Hepatocyte (in vitro differentiated cells): ENCODE measurements around the gene TEDC1. TPM values are rescaled to one million over a fixed set of nuclear protein-coding genes. Genes with fewer than 3 reads are reported as not detected.
A peak's percentile ranks its signal among the peaks of the same experiment; 100 is the strongest.

ENCODE experiments used
- DNase-seq: peaks from one replicate; pipeline ENCODE4 v3.0.0-alpha.2; 2016; ENCODE audit warnings: low spot score
- H2AFZ ChIP-seq: fragments of 200-600 bp; sonication (generic); 2 replicates; pipeline ENCODE4 v1.6.0; 2016; ENCODE audit warnings: antibody characterized with exemption, mild to moderate bottlenecking
- H3K27ac ChIP-seq: fragments of 200-600 bp; sonication (generic); 2 replicates; pipeline ENCODE4 v1.5.1; 2016; ENCODE audit warnings: mild to moderate bottlenecking
- H3K27me3 ChIP-seq: fragments of 200-600 bp; sonication (generic); 2 replicates; pipeline ENCODE4 v1.6.1; 2016
- H3K36me3 ChIP-seq: fragments of 200-600 bp; sonication (generic); replicated peaks from 2 replicates; pipeline ENCODE4 v1.5.1; 2016; ENCODE audit warnings: low read depth; ENCODE audit not compliant: insufficient read depth
- H3K4me1 ChIP-seq: fragments of 200-600 bp; sonication (generic); 2 replicates; pipeline ENCODE4 v1.5.1; 2016; ENCODE audit warnings: mild to moderate bottlenecking, moderate library complexity; ENCODE audit not compliant: insufficient read depth
- H3K4me2 ChIP-seq: fragments of 200-600 bp; sonication (generic); 2 replicates; pipeline ENCODE4 v1.6.0; 2016
- H3K4me3 ChIP-seq: fragments of 200-600 bp; sonication (generic); 2 replicates; pipeline ENCODE4 v1.5.1; 2016; ENCODE audit warnings: mild to moderate bottlenecking
- H3K79me2 ChIP-seq: fragments of 200-600 bp; sonication (generic); 2 replicates; pipeline ENCODE4 v1.6.0; 2017; ENCODE audit warnings: mild to moderate bottlenecking
- H3K9me2 ChIP-seq: fragments of 200-600 bp; sonication (generic); replicated peaks from 2 replicates; pipeline ENCODE4 v1.6.0; 2017; ENCODE audit warnings: mild to moderate bottlenecking; ENCODE audit not compliant: insufficient read depth
- H3K9me3 ChIP-seq: fragments of 200-600 bp; sonication (generic); 2 replicates; pipeline ENCODE4 v1.5.1; 2016; ENCODE audit warnings: low read depth, mild to moderate bottlenecking
- H4K20me1 ChIP-seq: fragments of 200-600 bp; sonication (generic); 2 replicates; pipeline ENCODE4 v1.6.0; 2016; ENCODE audit warnings: mild to moderate bottlenecking; ENCODE audit not compliant: insufficient read depth, poor library complexity, severe bottlenecking
- EZH2 ChIP-seq: fragments of 200-600 bp; sonication (generic); IDR thresholded peaks from 2 replicates; pipeline ENCODE4 v1.6.1; 2016; ENCODE audit warnings: antibody characterized with exemption, mild to moderate bottlenecking, borderline replicate concordance
- EZH2phosphoT487 ChIP-seq: fragments of 200-600 bp; sonication (generic); IDR thresholded peaks from one replicate; pipeline ENCODE4 v1.6.1; 2018; ENCODE audit warnings: antibody characterized with exemption, mild to moderate bottlenecking, low read depth, moderate library complexity; ENCODE audit not compliant: unreplicated experiment, severe bottlenecking
- WGBS: methylation state at CpG from one replicate; pipeline ENCODE4 v1.1.6; 2016; ENCODE audit warnings: low lambda C conversion rate; ENCODE audit errors: missing lambda C conversion rate; 5-methylcytosine and 5-hydroxymethylcytosine counted together
- polyA plus RNA-seq: library from polyadenylated mRNA; unstranded; fragments of >200 nt; fragmentation: Nextera tagmentation; extraction: Ambion mirVana; gene quantifications from 2 replicates; pipeline ENCODE4 v1.2.1, GENCODE V29; 2016
- total RNA-seq: library from RNA; depleted of rRNA; stranded (reverse); fragments of >200 nt; gene quantifications from 2 replicates; pipeline ENCODE4 v1.2.3, GENCODE V29; 2014
- TF ChIP-seq, protein P1 (sequence below): fragments of 200-600 bp; sonication (generic); IDR thresholded peaks from 2 replicates; pipeline ENCODE4 v1.5.1; 2016; ENCODE audit warnings: antibody characterized with exemption, mild to moderate bottlenecking; ENCODE audit not compliant: poor library complexity

The TEDC1 gene
- total and polyA plus RNA-seq, 2 experiments from 2014 or later, result 3.9 to 4.9 TPM

DNA sequence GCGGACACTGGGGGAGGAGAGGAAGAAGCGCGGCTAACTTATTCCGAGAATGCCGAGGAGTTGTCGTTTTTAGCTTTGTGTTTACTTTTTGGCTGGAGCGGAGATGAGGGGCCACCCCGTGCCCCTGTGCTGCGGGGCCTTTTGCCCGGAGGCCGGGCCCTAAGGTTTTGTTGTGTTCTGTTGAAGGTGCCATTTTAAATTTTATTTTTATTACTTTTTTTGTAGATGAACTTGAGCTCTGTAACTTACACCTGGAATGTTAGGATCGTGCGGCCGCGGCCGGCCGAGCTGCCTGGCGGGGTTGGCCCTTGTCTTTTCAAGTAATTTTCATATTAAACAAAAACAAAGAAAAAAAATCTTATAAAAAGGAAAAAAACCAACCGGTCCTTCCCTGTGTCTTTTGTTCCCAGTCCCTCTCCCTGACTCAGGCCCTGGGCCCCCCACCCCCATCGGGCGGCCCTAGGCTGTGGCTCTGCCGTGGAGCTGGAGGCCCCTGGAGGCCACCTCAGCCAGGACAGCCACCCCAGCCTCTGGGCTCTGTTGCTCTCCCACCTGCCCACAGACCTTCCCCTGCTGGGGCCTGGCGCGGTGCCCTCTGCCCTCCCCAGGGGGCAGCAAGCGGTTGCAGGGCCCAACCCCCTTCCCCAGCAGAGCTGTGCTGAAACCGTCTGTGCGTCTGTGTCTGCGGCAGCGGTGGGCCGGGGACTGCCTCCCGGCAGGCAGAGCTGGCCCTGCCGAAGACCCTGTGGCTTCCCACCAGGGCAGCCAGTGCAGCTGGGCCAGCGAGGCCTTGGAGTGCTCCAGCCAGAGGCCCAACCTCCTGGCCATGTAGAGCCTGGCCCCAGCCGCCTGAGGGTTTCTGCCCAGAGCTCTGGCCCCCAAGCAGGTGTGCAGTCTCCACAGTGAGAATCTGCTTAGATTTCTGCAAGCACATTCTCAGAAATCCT is 20.4 kb upstream of the TEDC1 start:
- TF ChIP-seq EZH2 (no peak), EZH2phosphoT487 (no peak)
- TF ChIP-seq, protein P1, sequence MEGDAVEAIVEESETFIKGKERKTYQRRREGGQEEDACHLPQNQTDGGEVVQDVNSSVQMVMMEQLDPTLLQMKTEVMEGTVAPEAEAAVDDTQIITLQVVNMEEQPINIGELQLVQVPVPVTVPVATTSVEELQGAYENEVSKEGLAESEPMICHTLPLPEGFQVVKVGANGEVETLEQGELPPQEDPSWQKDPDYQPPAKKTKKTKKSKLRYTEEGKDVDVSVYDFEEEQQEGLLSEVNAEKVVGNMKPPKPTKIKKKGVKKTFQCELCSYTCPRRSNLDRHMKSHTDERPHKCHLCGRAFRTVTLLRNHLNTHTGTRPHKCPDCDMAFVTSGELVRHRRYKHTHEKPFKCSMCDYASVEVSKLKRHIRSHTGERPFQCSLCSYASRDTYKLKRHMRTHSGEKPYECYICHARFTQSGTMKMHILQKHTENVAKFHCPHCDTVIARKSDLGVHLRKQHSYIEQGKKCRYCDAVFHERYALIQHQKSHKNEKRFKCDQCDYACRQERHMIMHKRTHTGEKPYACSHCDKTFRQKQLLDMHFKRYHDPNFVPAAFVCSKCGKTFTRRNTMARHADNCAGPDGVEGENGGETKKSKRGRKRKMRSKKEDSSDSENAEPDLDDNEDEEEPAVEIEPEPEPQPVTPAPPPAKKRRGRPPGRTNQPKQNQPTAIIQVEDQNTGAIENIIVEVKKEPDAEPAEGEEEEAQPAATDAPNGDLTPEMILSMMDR, result no peak
- peak overlapping the region; percentile 26 for H3K27ac ChIP-seq
- no peak overlapping the region for H3K4me3 ChIP-seq
- H3K9me3 ChIP-seq, result no peaks in the 10 kb centered on the region
- no peaks in the 10 kb centered on the region for H3K36me3 ChIP-seq
- peaks cover 33% of the 10 kb centered on the region for H3K4me1 ChIP-seq
- DNase-seq, result no peak
- no peaks in the 10 kb centered on the region for H3K9me2 ChIP-seq
- no peak overlapping the region for H2AFZ ChIP-seq
- no peaks in the 10 kb centered on the region for H3K79me2 ChIP-seq
- 70% methylated on average over 33 of the region's 34 CpGs for WGBS
- H3K4me2 ChIP-seq, result peak overlapping the region; percentile 33
- H4K20me1 ChIP-seq, result no peaks in the 10 kb centered on the region
- H3K27me3 ChIP-seq, result peaks cover 8% of the 10 kb centered on the region

DNA sequence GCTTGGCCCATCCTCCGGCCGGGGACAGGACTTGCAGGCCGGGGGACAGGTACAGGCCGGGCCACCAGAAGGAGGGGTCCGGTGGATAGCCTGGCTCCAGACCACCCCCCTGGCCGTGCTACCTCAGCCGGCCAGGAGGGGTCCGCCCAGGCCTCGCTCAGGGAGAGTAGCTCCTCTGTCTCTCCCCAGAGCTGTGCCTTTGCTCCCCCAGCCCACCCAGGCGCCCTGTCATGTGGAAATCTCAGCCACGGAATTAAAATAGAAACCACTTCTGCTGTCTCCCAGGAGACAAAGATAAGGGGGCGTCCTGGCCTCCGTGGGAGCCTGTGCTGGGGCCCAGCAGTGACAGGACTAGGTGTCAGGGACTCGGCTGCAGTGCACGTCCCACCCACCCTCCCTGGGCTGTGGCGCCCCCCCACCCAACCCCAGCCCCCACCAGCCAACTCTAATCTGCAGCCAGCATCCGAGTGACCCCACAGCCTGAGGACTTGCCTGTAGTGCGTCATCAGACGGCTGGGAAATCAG is 19.7 kb upstream of the TEDC1 start:
- peak overlapping the region; percentile 33 for H3K4me2 ChIP-seq
- H3K36me3 ChIP-seq, result no peaks in the 10 kb centered on the region
- 60% methylated on average over 12 of the region's 19 CpGs for WGBS
- peak overlapping the region; percentile 26 for H3K27ac ChIP-seq
- H3K4me1 ChIP-seq, result peaks cover 40% of the 10 kb centered on the region
- peaks cover 14% of the 10 kb centered on the region for H3K27me3 ChIP-seq
- no peak overlapping the region for H2AFZ ChIP-seq
- no peak for DNase-seq
- no peaks in the 10 kb centered on the region for H3K9me2 ChIP-seq
- no peak overlapping the region for H3K4me3 ChIP-seq
- H3K79me2 ChIP-seq, result no peaks in the 10 kb centered on the region
- TF ChIP-seq, protein P1, result peak; percentile 19
- TF ChIP-seq EZH2phosphoT487 (no peak), EZH2 (no peak)
- H4K20me1 ChIP-seq, result no peaks in the 10 kb centered on the region
- no peaks in the 10 kb centered on the region for H3K9me3 ChIP-seq

DNA sequence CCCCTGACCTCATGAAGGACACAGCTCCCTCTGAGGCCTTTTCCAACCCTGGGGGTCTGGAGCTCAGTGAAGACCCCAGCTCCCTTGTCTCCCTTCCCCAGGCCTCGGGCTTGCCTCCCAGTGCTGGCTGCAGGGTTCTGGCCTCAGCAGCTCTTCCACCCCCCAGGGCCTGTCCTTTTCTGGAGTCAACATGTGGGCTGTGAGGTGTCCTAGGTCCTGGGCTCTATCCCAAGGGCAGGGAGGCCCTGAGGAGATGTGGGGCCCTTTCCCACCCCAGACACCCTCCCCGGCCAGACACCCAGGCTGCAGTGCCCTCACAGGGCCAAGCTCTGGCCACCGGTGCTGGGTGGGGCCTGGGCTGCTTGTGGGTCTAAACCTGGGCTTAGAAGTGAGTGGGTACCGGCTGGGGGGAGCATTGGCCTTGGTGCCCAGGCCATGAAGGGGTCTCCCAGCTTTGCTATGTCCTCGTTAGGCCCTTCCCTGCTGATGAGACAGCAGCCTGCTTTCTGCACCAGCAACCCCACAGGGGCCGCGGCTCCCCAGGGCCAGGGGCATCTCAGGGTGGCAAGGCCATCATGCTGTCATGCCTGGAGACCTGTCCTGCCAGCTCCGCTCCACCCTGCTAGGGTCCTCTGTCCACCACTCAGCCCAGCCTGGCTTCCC is 19.1 kb upstream of the TEDC1 start:
- peaks cover 19% of the 10 kb centered on the region for H3K27me3 ChIP-seq

More for the DNA sequence above, 19.1 kb upstream of the TEDC1 start:
- H3K79me2 ChIP-seq, result no peaks in the 10 kb centered on the region
- 90% methylated on average over 8 of the region's 8 CpGs for WGBS
- no peaks in the 10 kb centered on the region for H4K20me1 ChIP-seq
- DNase-seq, result no peak
- no peak for TF ChIP-seq EZH2phosphoT487
- TF ChIP-seq, protein P1, result no peak
- no peak for TF ChIP-seq EZH2
- H2AFZ ChIP-seq, result no peak overlapping the region
- H3K4me3 ChIP-seq, result no peak overlapping the region
- H3K4me1 ChIP-seq, result peaks cover 42% of the 10 kb centered on the region
- H3K9me3 ChIP-seq, result no peaks in the 10 kb centered on the region
- no peaks in the 10 kb centered on the region for H3K36me3 ChIP-seq
- H3K9me2 ChIP-seq, result no peaks in the 10 kb centered on the region
- peak overlapping the region; percentile 33 for H3K4me2 ChIP-seq
- peak overlapping the region; percentile 20 for H3K27ac ChIP-seq
